PFSK-1 (cell line): ENCODE measurements around the gene ADD1.

Experiments
- POLR2AphosphoS5 ChIP-seq: IDR thresholded peaks from 2 replicates; pipeline ENCODE4 v1.6.1; 2012; ENCODE audit warnings: low read depth, mild to moderate bottlenecking, control low read depth, low read length, moderate library complexity
- TAF1 ChIP-seq: IDR thresholded peaks from 2 replicates; pipeline ENCODE4 v1.6.1; 2012; ENCODE audit warnings: low read length, control low read depth, borderline replicate concordance; ENCODE audit not compliant: insufficient read depth
- TF ChIP-seq, protein P1 (sequence below), 2 experiments: IDR thresholded peaks; 2 replicates each; pipeline versions ENCODE4 v1.6.1 to v1.8.0; 2011 to 2012; ENCODE audit warnings: low read depth in 2 of 2, low read length in 2 of 2, control low read depth in 1 of 2, inconsistent platforms in 1 of 2, mild to moderate bottlenecking in 1 of 2, moderate library complexity in 1 of 2; ENCODE audit not compliant: insufficient read depth in 1 of 2

- TF ChIP-seq POLR2AphosphoS5 (no peak), TAF1 (no peak)
- TF ChIP-seq, protein P1, sequence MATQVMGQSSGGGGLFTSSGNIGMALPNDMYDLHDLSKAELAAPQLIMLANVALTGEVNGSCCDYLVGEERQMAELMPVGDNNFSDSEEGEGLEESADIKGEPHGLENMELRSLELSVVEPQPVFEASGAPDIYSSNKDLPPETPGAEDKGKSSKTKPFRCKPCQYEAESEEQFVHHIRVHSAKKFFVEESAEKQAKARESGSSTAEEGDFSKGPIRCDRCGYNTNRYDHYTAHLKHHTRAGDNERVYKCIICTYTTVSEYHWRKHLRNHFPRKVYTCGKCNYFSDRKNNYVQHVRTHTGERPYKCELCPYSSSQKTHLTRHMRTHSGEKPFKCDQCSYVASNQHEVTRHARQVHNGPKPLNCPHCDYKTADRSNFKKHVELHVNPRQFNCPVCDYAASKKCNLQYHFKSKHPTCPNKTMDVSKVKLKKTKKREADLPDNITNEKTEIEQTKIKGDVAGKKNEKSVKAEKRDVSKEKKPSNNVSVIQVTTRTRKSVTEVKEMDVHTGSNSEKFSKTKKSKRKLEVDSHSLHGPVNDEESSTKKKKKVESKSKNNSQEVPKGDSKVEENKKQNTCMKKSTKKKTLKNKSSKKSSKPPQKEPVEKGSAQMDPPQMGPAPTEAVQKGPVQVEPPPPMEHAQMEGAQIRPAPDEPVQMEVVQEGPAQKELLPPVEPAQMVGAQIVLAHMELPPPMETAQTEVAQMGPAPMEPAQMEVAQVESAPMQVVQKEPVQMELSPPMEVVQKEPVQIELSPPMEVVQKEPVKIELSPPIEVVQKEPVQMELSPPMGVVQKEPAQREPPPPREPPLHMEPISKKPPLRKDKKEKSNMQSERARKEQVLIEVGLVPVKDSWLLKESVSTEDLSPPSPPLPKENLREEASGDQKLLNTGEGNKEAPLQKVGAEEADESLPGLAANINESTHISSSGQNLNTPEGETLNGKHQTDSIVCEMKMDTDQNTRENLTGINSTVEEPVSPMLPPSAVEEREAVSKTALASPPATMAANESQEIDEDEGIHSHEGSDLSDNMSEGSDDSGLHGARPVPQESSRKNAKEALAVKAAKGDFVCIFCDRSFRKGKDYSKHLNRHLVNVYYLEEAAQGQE (IDR thresholded peaks at IDR 0.05; ENCODE audit: insufficient read depth in 1 of 2, low read depth in 2 of 2, low read length in 2 of 2): no peak
These were observed 27.2 kb upstream of the ADD1 start for GRCh38 chr4:2816401-2816954.
